Osteoblast (primary cell): ENCODE measurements around the gene PIN1. TPM values are rescaled to one million over a fixed set of nuclear protein-coding genes. Genes with fewer than 3 reads are reported as not detected.
A peak's percentile ranks its signal among the peaks of the same experiment; 100 is the strongest.

Experiments
- DNase-seq: peaks from one replicate; pipeline ENCODE4 v3.0.0; 2011; ENCODE audit warnings: low spot score, mixed read lengths; ENCODE audit not compliant: insufficient read length; ENCODE audit errors: missing footprints
- H2AFZ ChIP-seq: 2 replicates; pipeline ENCODE4 v1.6.0; 2011; ENCODE audit warnings: mild to moderate bottlenecking, low read length
- H3K27ac ChIP-seq: 2 replicates; pipeline ENCODE4 v1.5.1; 2011; ENCODE audit warnings: mild to moderate bottlenecking, low read depth, low read length, moderate library complexity
- H3K27me3 ChIP-seq: 2 replicates; pipeline ENCODE4 v1.6.0; 2012; ENCODE audit warnings: mild to moderate bottlenecking, control low read depth, inconsistent platforms, low read length, moderate library complexity; ENCODE audit not compliant: insufficient read depth
- H3K36me3 ChIP-seq: 2 replicates; pipeline ENCODE4 v1.5.1; 2011; ENCODE audit warnings: mild to moderate bottlenecking, low read length, control low read depth, moderate library complexity; ENCODE audit not compliant: insufficient read depth
- H3K4me1 ChIP-seq: 2 replicates; pipeline ENCODE4 v1.5.1; 2011; ENCODE audit warnings: mild to moderate bottlenecking, low read length, control low read depth, moderate library complexity; ENCODE audit not compliant: insufficient read depth
- H3K4me2 ChIP-seq: 2 replicates; pipeline ENCODE4 v1.6.0; 2011; ENCODE audit warnings: mild to moderate bottlenecking, low read length; ENCODE audit not compliant: insufficient read depth
- H3K4me3 ChIP-seq: fragments of 200-600 bp; sonication (generic); 3 replicates; pipeline ENCODE4 v1.5.1; 2012; ENCODE audit warnings: mild to moderate bottlenecking, low read length, inconsistent platforms; ENCODE audit not compliant: insufficient read depth
- H3K79me2 ChIP-seq: 2 replicates; pipeline ENCODE4 v1.6.0; 2012; ENCODE audit warnings: mild to moderate bottlenecking, low read length, control low read depth, inconsistent platforms; ENCODE audit not compliant: insufficient read depth
- H3K9me3 ChIP-seq: 2 replicates; pipeline ENCODE4 v1.5.1; 2011; ENCODE audit warnings: low read depth, low read length, control low read depth
- H4K20me1 ChIP-seq: 2 replicates; pipeline ENCODE4 v1.6.0; 2012; ENCODE audit warnings: mild to moderate bottlenecking, low read length, control low read depth; ENCODE audit not compliant: insufficient read depth
- CTCF ChIP-seq: IDR thresholded peaks from 2 replicates; pipeline ENCODE4 v1.5.1; 2011; ENCODE audit warnings: mild to moderate bottlenecking, low read depth, low read length, moderate library complexity; ENCODE audit errors: extremely low read depth
- total RNA-seq: library from RNA; depleted of rRNA; stranded (reverse); fragments of >200 nt; gene quantifications from 2 replicates; pipeline ENCODE4 v1.2.3, GENCODE V29; 2012

PIN1 gene
- total RNA-seq, 1 donor, result 62.6 TPM

DNA sequence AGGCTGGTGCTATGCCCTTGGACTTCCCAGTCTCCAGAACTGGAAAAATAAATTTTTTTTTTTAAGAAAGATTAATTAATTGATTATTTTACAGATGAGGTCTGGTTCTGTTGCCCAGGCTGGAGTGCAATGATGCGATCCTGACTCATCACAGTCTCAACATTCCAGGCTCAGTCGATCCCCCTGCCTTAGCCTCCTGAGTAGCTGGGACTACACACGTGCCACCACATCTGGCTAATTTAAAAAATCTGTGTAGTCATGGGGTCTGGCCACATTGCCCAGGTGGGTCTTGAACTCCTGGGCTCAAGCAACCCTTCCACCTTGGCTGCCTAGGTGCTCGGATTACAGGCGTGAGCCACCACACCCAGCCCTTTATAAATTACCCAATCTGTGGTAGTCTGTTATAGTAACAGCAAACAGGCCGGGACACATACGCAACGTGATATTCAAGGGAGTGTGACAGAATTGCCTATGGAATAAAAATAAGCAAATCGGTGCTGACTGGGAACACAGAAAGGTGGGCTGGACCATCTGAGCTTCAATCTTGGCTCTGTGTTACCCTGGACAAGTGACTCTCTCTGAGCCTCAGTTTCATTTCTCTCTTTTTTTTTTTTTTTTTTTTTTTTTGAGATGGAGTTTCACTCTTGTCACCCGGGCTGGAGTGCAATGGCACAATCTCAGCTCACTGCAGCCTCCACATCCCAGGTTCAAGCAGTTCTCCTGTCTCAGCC, 42.8 kb downstream of the PIN1 start:
- no peaks in the 10 kb centered on the region for H3K4me1 ChIP-seq
- H2AFZ ChIP-seq, result no peak overlapping the region
- H3K27me3 ChIP-seq, result no peaks in the 10 kb centered on the region
- H3K27ac ChIP-seq, result no peak overlapping the region
- H3K9me3 ChIP-seq, result no peaks in the 10 kb centered on the region
- TF ChIP-seq CTCF, result no peak
- no peak overlapping the region for H3K4me2 ChIP-seq
- peak; percentile 34 for DNase-seq
- H3K4me3 ChIP-seq, result no peak overlapping the region
- no peaks in the 10 kb centered on the region for H4K20me1 ChIP-seq
- no peaks in the 10 kb centered on the region for H3K36me3 ChIP-seq
- H3K79me2 ChIP-seq, result no peaks in the 10 kb centered on the region

- Histone ChIP-seq H3K4me2 (no peak overlapping the region), H3K27me3 (no peaks in the 10 kb centered on the region), H2AFZ (no peak overlapping the region), H3K4me3 (no peak overlapping the region), H4K20me1 (no peaks in the 10 kb centered on the region), H3K79me2 (no peaks in the 10 kb centered on the region), H3K36me3 (no peaks in the 10 kb centered on the region), H3K27ac (no peak overlapping the region), H3K9me3 (no peaks in the 10 kb centered on the region), H3K4me1 (no peaks in the 10 kb centered on the region)
- TF ChIP-seq CTCF, result no peak
- no peak for DNase-seq
These were observed 43.5 kb downstream of the PIN1 start for GRCh38 chr19:9878511-9879196.

DNA sequence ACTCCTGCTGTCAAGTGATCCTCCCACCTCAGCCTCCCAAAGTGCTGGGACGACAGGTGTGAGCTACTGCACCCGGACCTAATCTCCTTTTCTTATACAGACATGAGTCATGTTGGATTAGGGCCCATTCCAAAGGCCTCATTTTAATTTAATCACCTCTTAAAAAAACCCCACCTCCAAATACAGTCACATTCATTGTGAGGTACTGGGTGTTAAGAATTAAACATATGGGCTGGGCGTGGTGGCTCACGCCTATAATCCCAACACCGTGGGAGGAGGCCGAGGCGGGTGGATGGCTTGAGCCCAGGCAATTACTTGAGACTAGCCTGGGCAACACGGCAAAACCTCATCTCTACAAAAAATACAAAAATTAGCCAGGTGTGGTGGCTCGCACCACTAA, 46.6 kb downstream of the PIN1 start:
- Histone ChIP-seq H2AFZ (no peak overlapping the region), H3K79me2 (no peaks in the 10 kb centered on the region), H3K4me3 (no peak overlapping the region), H3K27me3 (no peaks in the 10 kb centered on the region), H3K4me2 (no peak overlapping the region), H3K9me3 (no peaks in the 10 kb centered on the region), H4K20me1 (no peaks in the 10 kb centered on the region), H3K36me3 (no peaks in the 10 kb centered on the region), H3K27ac (no peak overlapping the region), H3K4me1 (no peaks in the 10 kb centered on the region)
- TF ChIP-seq CTCF, result no peak
- no peak for DNase-seq

DNA sequence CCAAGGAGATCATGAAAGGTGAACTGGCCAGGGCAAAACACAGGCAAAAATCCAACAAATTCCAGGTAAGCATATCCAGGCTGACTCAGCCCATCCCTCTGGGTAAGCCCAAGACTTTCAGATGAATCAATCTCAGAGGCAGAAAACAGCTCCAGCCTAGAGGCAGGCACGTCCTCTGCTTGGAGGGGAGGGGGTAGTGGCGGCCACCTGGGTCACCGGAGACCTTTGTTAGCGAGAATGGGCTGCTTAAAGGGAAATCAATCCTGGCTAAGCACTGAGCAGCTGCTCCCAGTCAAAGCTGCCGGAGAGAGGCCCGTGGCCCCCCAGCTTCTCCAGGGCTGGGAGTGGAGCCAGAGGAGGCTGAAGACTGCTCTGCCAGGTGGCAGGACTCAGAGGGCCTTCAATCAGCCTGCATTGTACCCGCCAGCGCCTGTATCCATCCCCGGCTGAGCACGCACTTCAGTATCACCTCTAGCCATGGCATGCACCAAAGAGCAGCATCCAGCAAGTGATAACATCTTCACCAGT, 48.2 kb downstream of the PIN1 start:
- H3K4me3 ChIP-seq, result no peak overlapping the region
- no peaks in the 10 kb centered on the region for H4K20me1 ChIP-seq
- H3K36me3 ChIP-seq, result no peaks in the 10 kb centered on the region
- peak; percentile 54 for DNase-seq
- no peaks in the 10 kb centered on the region for H3K27me3 ChIP-seq
- TF ChIP-seq CTCF, result no peak
- no peaks in the 10 kb centered on the region for H3K9me3 ChIP-seq
- no peak overlapping the region for H2AFZ ChIP-seq
- no peak overlapping the region for H3K4me2 ChIP-seq
- H3K27ac ChIP-seq, result no peak overlapping the region
- no peaks in the 10 kb centered on the region for H3K79me2 ChIP-seq
- no peaks in the 10 kb centered on the region for H3K4me1 ChIP-seq
